ENCODE measurements around the gene PHF8. TPM values are rescaled to one million over a fixed set of nuclear protein-coding genes. Genes with fewer than 3 reads are reported as not detected.

Gene PHF8
- total RNA-seq, 4 donors from 2014 or later, result 34.9 to 63.1 (median 60.5) TPM

- no peak overlapping the region for H3K4me3 ChIP-seq
- 88 to 94% methylated on average over 4 of the region's 4 CpGs for WGBS, 2 donors
- H3K27ac ChIP-seq, result no peak overlapping the region
- H3K36me3 ChIP-seq, result peaks cover 0 to 29% (median 0%) of the 10 kb centered on the region in 3 donors
- H3K9me3 ChIP-seq, result no peaks in the 10 kb centered on the region
- H3K27me3 ChIP-seq, result no peaks in the 10 kb centered on the region
- DNase-seq (ENCODE audit: low spot score in 2 of 2), result no peak
- no peak for TF ChIP-seq POLR2A (IDR thresholded peaks at IDR 0.05)
- TF ChIP-seq EP300 (IDR thresholded peaks at IDR 0.05), result no peak
- no peak for TF ChIP-seq CTCF (IDR thresholded peaks at IDR 0.05)
- no peaks in the 10 kb centered on the region for H3K4me1 ChIP-seq
Measured at GRCh38 chrX:54030329-54030728, 13.9 kb downstream of the PHF8 start.

- TF ChIP-seq EP300 (IDR thresholded peaks at IDR 0.05) (no peak), CTCF (IDR thresholded peaks at IDR 0.05) (no peak), POLR2A (IDR thresholded peaks at IDR 0.05) (no peak)
- H3K4me1 ChIP-seq, result no peaks in the 10 kb centered on the region
- H3K4me3 ChIP-seq, result no peak overlapping the region
- peaks cover 0 to 22% (median 0%) of the 10 kb centered on the region in 3 donors for H3K36me3 ChIP-seq
- WGBS, 2 donors, result 85 to 86% methylated on average over 10 of the region's 10 CpGs
- H3K27ac ChIP-seq, result no peak overlapping the region
- DNase-seq (ENCODE audit: low spot score in 2 of 2), result no peak
- H3K27me3 ChIP-seq, result no peaks in the 10 kb centered on the region
- H3K9me3 ChIP-seq, result no peaks in the 10 kb centered on the region
Measured at GRCh38 chrX:54029529-54030143, 14.6 kb downstream of the PHF8 start.

GRCh38 chrX:54024350-54024749 lies 19.9 kb downstream of the PHF8 start:
- WGBS, 2 donors, result 92 to 96% methylated on average over 5 of the region's 5 CpGs
- no peaks in the 10 kb centered on the region for H3K27me3 ChIP-seq
- no peak overlapping the region for H3K4me3 ChIP-seq
- no peaks in the 10 kb centered on the region for H3K9me3 ChIP-seq
- H3K36me3 ChIP-seq, result peaks cover 0 to 30% (median 0%) of the 10 kb centered on the region in 3 donors
- TF ChIP-seq POLR2A (IDR thresholded peaks at IDR 0.05), result no peak
- no peak for TF ChIP-seq EP300 (IDR thresholded peaks at IDR 0.05)
- no peak for TF ChIP-seq CTCF (IDR thresholded peaks at IDR 0.05)
- no peaks in the 10 kb centered on the region for H3K4me1 ChIP-seq
- no peak for DNase-seq (ENCODE audit: low spot score in 2 of 2)
- no peak overlapping the region for H3K27ac ChIP-seq

GRCh38 chrX:54012830-54013500 lies 31.3 kb downstream of the PHF8 start:
- peaks cover 0 to 74% (median 0%) of the 10 kb centered on the region in 3 donors for H3K36me3 ChIP-seq
- no peaks in the 10 kb centered on the region for H3K4me1 ChIP-seq

More at GRCh38 chrX:54012830-54013500, 31.3 kb downstream of the PHF8 start:
- no peak for DNase-seq (ENCODE audit: low spot score in 2 of 2)
- Histone ChIP-seq H3K4me3 (no peak overlapping the region), H3K9me3 (no peaks in the 10 kb centered on the region), H3K27ac (no peak overlapping the region), H3K27me3 (no peaks in the 10 kb centered on the region)
- TF ChIP-seq EP300 (IDR thresholded peaks at IDR 0.05), result no peak
- no peak for TF ChIP-seq POLR2A (IDR thresholded peaks at IDR 0.05)
- TF ChIP-seq CTCF (IDR thresholded peaks at IDR 0.05), result no peak
- WGBS, 2 donors, result 69 to 100% methylated on average over 1 of the region's 1 CpG

Measured in tibial nerve (tissue), 4 donors.